GM18505 (cell line): ENCODE measurements around the gene MYH11.
"Not testable (repeated sequence)": the region's sequence is repeated elsewhere in the genome, so short reads cannot be mapped to it uniquely, and the experiment has no call there.

Experiments
- ATAC-seq: cut with Tn5 transposase; IDR thresholded peaks from one replicate; pipeline ENCODE4 v1.9.1; 2021; ENCODE audit not compliant: unreplicated experiment
- POLR2A ChIP-seq: IDR thresholded peaks from 4 replicates; pipeline ENCODE4 v1.6.1; 2011; ENCODE audit warnings: borderline replicate concordance; ENCODE audit not compliant: insufficient read depth, insufficient read length; ENCODE audit errors: extremely low read depth

The MYH11 gene

GRCh38 chr16:15825750-15826305, 31.0 kb downstream of the MYH11 start:
- no peak for TF ChIP-seq POLR2A
- no peak for ATAC-seq

GRCh38 chr16:15822957-15823356, 33.9 kb downstream of the MYH11 start:
- no peak for TF ChIP-seq POLR2A
- ATAC-seq, result no peak

GRCh38 chr16:15820837-15821236, 36.0 kb downstream of the MYH11 start:
- no peak for TF ChIP-seq POLR2A
- ATAC-seq, result no peak

GRCh38 chr16:15819046-15819445, 37.8 kb downstream of the MYH11 start:
- ATAC-seq, result no peak
- no peak for TF ChIP-seq POLR2A

GRCh38 chr16:15817446-15817845, 39.4 kb downstream of the MYH11 start:
- no peak for TF ChIP-seq POLR2A
- no peak for ATAC-seq

- no peak for ATAC-seq
- no peak for TF ChIP-seq POLR2A
Measured at GRCh38 chr16:15816228-15816627, 40.6 kb downstream of the MYH11 start.

GRCh38 chr16:15812401-15812750, 44.5 kb downstream of the MYH11 start:
- not testable (repeated sequence) for ATAC-seq

GRCh38 chr16:15811481-15812400, 45.1 kb downstream of the MYH11 start:
- no peak for ATAC-seq

GRCh38 chr16:15810949-15811348, 45.9 kb downstream of the MYH11 start:
- no peak for TF ChIP-seq POLR2A
- ATAC-seq, result no peak

More at GRCh38 chr16:15811481-15812400, 45.1 kb downstream of the MYH11 start:
- no peak for TF ChIP-seq POLR2A

GRCh38 chr16:15810411-15810810, 46.4 kb downstream of the MYH11 start:
- TF ChIP-seq POLR2A, result no peak
- ATAC-seq, result no peak

GRCh38 chr16:15809297-15809696, 47.5 kb downstream of the MYH11 start:
- ATAC-seq, result not testable (repeated sequence)

- no peak for ATAC-seq
Measured at GRCh38 chr16:15808071-15808470, 48.8 kb downstream of the MYH11 start.

GRCh38 chr16:15807603-15808009, 49.2 kb downstream of the MYH11 start:
- no peak for ATAC-seq
- no peak for TF ChIP-seq POLR2A

More at GRCh38 chr16:15808071-15808470, 48.8 kb downstream of the MYH11 start:
- no peak for TF ChIP-seq POLR2A

GRCh38 chr16:15803618-15804017, 53.2 kb downstream of the MYH11 start:
- no peak for TF ChIP-seq POLR2A
- ATAC-seq, result no peak
